Brain microvascular endothelial cell (primary cell): Measurements from ENCODE around the gene RAB3GAP2.
"Not testable (repeated sequence)": the region's sequence is repeated elsewhere in the genome, so short reads cannot be mapped to it uniquely, and the experiment has no call there.

Source experiments
- DNase-seq: peaks from one replicate; pipeline ENCODE4 v3.0.0-alpha.2; 2020
- H3K27ac ChIP-seq: fragments of 250-450 bp; sonication (Bioruptor Pico); 2 replicates; pipeline ENCODE4 v1.5.1; 2020; ENCODE audit warnings: mild to moderate bottlenecking, moderate library complexity
- H3K27me3 ChIP-seq: fragments of 250-450 bp; sonication (Bioruptor Pico); replicated peaks from 2 replicates; pipeline ENCODE4 v1.5.1; 2020; ENCODE audit warnings: mild to moderate bottlenecking
- H3K36me3 ChIP-seq: fragments of 250-450 bp; sonication (Bioruptor Pico); replicated peaks from 2 replicates; pipeline ENCODE4 v1.5.1; 2020; ENCODE audit warnings: mild to moderate bottlenecking
- H3K4me3 ChIP-seq: 2 replicates; pipeline ENCODE4 v1.5.1; 2011; ENCODE audit warnings: low read depth, mild to moderate bottlenecking, control low read depth, low read length, moderate library complexity
- in situ Hi-C: cut with HindIII; loops from 2 replicates; pipeline ENCODE4 v1.10.0; 2017; ENCODE audit warnings: low sequenced_read_pairs, low pct_ligation_motif_present
- TF ChIP-seq, protein P1 (sequence below): IDR thresholded peaks from 2 replicates; pipeline ENCODE4 v1.5.1; 2011; ENCODE audit warnings: low read depth, mild to moderate bottlenecking, moderate library complexity, low read length, control low read depth, inconsistent platforms; ENCODE audit errors: missing control alignments

RAB3GAP2 gene

DNA sequence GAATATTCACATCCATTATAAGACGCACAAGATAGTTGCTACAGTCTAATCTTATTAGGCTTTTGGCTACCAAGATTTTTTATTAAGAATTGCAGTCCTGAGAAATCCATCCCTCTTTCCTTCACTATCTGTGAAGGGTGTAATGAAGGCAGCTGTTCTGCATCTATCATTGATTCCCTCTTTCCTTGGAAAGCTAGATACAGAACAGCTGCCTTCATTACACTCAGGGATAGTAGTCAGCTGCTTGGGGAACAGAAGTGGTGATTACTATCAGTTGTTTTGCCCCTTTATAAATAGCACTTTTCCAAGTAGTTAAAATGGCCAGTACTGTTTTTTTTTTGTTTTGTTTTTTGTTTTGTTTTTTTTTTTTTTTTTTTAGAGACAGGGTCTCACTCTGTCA lies 108.1 kb downstream of the RAB3GAP2 start:
- no peak overlapping the region for H3K27ac ChIP-seq

DNA sequence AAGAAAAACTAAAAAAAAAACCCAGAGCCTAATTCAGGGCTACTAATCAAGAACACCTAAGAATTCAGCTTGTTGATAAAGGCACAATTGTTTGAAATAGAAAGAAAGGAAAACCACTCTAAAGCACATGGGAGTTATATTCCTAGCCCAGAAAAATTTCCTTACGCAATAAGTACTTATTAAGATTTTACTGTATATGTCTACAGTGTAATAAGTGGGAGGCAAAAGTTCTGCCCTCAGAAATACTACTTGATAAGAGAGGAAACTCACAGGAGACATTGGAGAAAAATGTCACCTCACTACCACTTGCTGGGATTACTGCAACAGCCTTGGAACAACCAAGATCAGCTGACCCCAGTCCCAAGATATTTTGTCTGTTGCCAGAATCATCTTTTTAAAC lies 112.2 kb downstream of the RAB3GAP2 start:
- Histone ChIP-seq H3K27ac (no peak overlapping the region), H3K27me3 (no peaks in the 10 kb centered on the region), H3K36me3 (peaks cover 38% of the 10 kb centered on the region), H3K4me3 (no peak overlapping the region)
- DNase-seq = no peak
- TF ChIP-seq, protein P1, sequence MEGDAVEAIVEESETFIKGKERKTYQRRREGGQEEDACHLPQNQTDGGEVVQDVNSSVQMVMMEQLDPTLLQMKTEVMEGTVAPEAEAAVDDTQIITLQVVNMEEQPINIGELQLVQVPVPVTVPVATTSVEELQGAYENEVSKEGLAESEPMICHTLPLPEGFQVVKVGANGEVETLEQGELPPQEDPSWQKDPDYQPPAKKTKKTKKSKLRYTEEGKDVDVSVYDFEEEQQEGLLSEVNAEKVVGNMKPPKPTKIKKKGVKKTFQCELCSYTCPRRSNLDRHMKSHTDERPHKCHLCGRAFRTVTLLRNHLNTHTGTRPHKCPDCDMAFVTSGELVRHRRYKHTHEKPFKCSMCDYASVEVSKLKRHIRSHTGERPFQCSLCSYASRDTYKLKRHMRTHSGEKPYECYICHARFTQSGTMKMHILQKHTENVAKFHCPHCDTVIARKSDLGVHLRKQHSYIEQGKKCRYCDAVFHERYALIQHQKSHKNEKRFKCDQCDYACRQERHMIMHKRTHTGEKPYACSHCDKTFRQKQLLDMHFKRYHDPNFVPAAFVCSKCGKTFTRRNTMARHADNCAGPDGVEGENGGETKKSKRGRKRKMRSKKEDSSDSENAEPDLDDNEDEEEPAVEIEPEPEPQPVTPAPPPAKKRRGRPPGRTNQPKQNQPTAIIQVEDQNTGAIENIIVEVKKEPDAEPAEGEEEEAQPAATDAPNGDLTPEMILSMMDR = no peak
- in situ Hi-C loops = no loop called here

More for the DNA sequence above, 108.1 kb downstream of the RAB3GAP2 start:
- Histone ChIP-seq H3K4me3 (no peak overlapping the region), H3K36me3 (peaks cover 40% of the 10 kb centered on the region), H3K27me3 (no peaks in the 10 kb centered on the region)
- TF ChIP-seq, protein P1 = no peak
- no peak for DNase-seq
- in situ Hi-C loops = no loop called here

DNA sequence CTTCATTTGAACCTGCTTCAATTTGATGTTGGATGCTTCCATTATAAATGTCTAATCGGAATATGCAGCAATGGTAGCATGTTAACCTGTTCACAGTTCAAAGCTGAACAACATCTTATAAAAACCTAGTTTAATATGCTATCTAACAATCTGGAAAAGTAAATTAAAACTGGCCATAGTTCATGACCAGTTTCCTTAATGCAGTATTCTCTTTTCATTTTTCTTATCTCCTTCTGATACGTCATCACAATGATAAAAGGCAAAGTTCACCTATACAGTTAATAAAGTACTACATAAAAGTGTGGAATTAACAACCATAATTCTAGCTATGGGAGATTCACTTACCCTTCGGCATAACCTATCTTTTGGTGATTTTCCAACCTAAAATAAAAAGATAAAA lies 113.2 kb downstream of the RAB3GAP2 start:
- no peak for DNase-seq
- Histone ChIP-seq H3K36me3 (peaks cover 42% of the 10 kb centered on the region), H3K4me3 (no peak overlapping the region), H3K27ac (no peak overlapping the region), H3K27me3 (no peaks in the 10 kb centered on the region)
- TF ChIP-seq, protein P1 = no peak
- in situ Hi-C loops = no loop called here

DNA sequence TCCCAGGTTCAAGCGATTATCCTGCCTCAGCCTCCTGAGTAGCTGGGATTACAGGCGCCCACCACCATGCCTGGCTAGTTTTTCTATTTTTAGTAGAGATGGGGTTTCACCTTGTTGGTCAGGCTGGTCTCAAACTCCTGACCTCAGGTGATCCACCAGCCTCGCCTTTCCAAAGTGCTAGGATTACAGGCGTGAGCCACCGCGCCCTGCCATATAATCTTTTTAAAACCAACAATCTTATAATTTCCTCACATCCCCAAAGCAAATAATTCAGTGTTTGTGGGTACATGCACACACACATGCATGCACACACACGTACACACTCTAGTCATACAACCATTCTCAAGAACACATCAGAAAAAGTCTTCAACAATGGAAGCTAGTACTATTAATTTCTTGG lies 113.7 kb downstream of the RAB3GAP2 start:
- H3K27ac ChIP-seq, DNase-seq, H3K27me3 ChIP-seq, in situ Hi-C loops, H3K4me3 ChIP-seq: not testable (repeated sequence)
- H3K36me3 ChIP-seq = peaks cover 40% of the 10 kb centered on the region

DNA sequence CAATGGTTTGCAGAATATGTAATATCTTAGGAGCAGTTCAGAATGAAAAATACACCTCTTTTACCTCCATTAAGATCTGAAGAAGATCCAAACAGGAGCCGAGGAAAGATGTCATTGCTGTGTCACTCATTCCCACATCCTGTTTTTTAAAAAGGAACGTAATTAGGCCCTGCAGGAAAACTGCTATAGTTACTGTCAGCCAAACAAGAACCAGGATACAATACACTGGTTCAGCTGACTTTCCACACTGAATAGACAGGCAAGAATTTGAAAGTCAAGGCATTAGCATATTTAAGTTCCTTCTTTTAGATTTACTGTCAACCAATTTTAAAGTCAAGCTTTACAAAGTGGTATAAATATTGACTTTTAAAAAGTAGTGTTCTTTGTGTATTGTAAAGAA lies 114.5 kb downstream of the RAB3GAP2 start:
- Histone ChIP-seq H3K27ac (no peak overlapping the region), H3K27me3 (no peaks in the 10 kb centered on the region), H3K36me3 (peaks cover 46% of the 10 kb centered on the region), H3K4me3 (no peak overlapping the region)
- DNase-seq = no peak
- TF ChIP-seq, protein P1 = no peak
- in situ Hi-C loops = no loop called here

DNA sequence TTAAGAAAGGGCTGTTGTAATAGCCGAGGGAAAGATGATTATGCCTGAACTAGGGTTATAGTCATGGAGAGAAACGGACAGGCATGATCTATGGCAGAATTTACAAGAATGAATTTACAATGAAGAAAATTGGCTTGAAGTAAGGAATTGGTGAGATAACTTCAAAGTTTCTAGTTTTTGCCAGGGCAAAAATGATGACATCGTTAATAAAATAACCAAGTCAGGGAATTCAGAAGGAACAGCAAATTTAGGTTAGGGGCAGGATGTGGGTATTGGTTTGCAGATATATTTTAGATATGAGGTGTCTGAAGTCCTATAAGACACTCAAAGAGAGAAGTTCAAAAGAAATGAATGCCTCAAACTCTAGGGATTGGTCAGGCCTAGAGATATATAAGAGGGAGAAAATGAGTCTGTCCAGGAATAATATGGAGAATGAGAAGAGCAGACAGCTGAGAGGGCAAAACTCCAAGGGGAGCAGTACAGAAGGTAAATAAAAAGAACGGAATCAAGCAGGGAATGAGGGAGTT lies 115.6 kb downstream of the RAB3GAP2 start:
- Histone ChIP-seq H3K36me3 (peaks cover 55% of the 10 kb centered on the region), H3K27ac (no peak overlapping the region), H3K27me3 (no peaks in the 10 kb centered on the region), H3K4me3 (no peak overlapping the region)
- in situ Hi-C loops = no loop called here
- DNase-seq = no peak
- TF ChIP-seq, protein P1 = no peak
